Measurements from ENCODE around the gene RTBDN. TPM values are rescaled to one million over a fixed set of nuclear protein-coding genes. Genes with fewer than 3 reads are reported as not detected.

RTBDN gene
- total and polyA plus RNA-seq, 2 experiments from 2014 or later = 4.1 to 4.6 TPM

GRCh38 chr19:12793290-12794195 lies 40.8 kb downstream of the RTBDN start:
- ATAC-seq (peak; percentile 15), DNase-seq (ENCODE audit: low spot score) (peak; percentile 94)
- H3K27me3 Mint-ChIP-seq (ENCODE audit: insufficient read depth, low read depth, poor library complexity) = peaks cover 44% of the 10 kb centered on the region
- Histone ChIP-seq H3F3A (replicated peaks; ENCODE audit: low read depth) (peaks cover 32% of the 10 kb centered on the region), H3K27ac (ENCODE audit: low read depth) (peak overlapping the region; percentile 90), H3K9me2 (ENCODE audit: insufficient read depth) (no peaks in the 10 kb centered on the region), H3K27me3 (ENCODE audit: insufficient read depth) (peaks cover 27% of the 10 kb centered on the region), H3K4me1 (ENCODE audit: insufficient read depth) (peaks cover 33% of the 10 kb centered on the region), H3K36me3 (ENCODE audit: insufficient read depth) (no peaks in the 10 kb centered on the region), H3K4me2 (peak overlapping the region; percentile 96), H3K4me3 (peak overlapping the region; percentile 83), H3K79me2 (replicated peaks; ENCODE audit: insufficient read depth) (no peaks in the 10 kb centered on the region), H2AFZ (peak overlapping the region; percentile 43; the same call in 1 of the 2 replicates), H4K20me1 (replicated peaks; ENCODE audit: insufficient read depth) (no peaks in the 10 kb centered on the region)
- peaks cover 24% of the 10 kb centered on the region for H3K36me3 Mint-ChIP-seq (ENCODE audit: low read depth)
- H3K9me3 Mint-ChIP-seq = peaks cover 3% of the 10 kb centered on the region; the same call in 2 of the 3 replicates
- peaks cover 32% of the 10 kb centered on the region for H3K4me1 Mint-ChIP-seq
- H3K4me3 Mint-ChIP-seq = peak overlapping the region; percentile 85
- TF ChIP-seq CREB1 (CRISPR knock-in tag; IDR thresholded peaks at IDR 0.05; ENCODE audit: low read depth) = peak; percentile 91
- no peak for TF ChIP-seq EZH2 (IDR thresholded peaks at IDR 0.05; ENCODE audit: low read depth, unreplicated experiment)
- peak; percentile 52 for TF ChIP-seq POLR2AphosphoS5 (IDR thresholded peaks at IDR 0.05; ENCODE audit: low read depth)
- TF ChIP-seq ZNF462 (CRISPR knock-in tag; IDR thresholded peaks at IDR 0.05) = no peak
- H3K27ac Mint-ChIP-seq = peak overlapping the region; percentile 87; the same call in 1 of the 2 replicates

Data from GM23338 (cell line).